SK-N-SH treated with all-trans-retinoic acid at 6 μM for 48 hours (cell line): Measurements from ENCODE around the gene TRAPPC4.
"Not testable (repeated sequence)": the region's sequence is repeated elsewhere in the genome, so short reads cannot be mapped to it uniquely, and the experiment has no call there.

Source experiments
- ATAC-seq: fragments of 200-7000 bp; cut with Tn5 transposase; 3 replicates; pipeline ENCODE4 v1.9.1; 2020; ENCODE audit warnings: mild to moderate bottlenecking, moderate library complexity
- CSDC2 ChIP-seq: fragments of 250-450 bp; sonication (Bioruptor Pico); IDR thresholded peaks from 2 replicates; pipeline ENCODE4 v1.5.0; 2020; ENCODE audit warnings: mild to moderate bottlenecking, moderate library complexity
- ESRRG ChIP-seq: fragments of 250-450 bp; sonication (Bioruptor Pico); IDR thresholded peaks from 2 replicates; pipeline ENCODE4 v1.6.1; 2021; ENCODE audit warnings: mild to moderate bottlenecking
- GLIS3 ChIP-seq: fragments of 250-450 bp; sonication (Bioruptor Pico); IDR thresholded peaks from 2 replicates; pipeline ENCODE4 v1.5.0; 2020; ENCODE audit warnings: mild to moderate bottlenecking, moderate library complexity
- ISL1 ChIP-seq: fragments of 250-450 bp; sonication (Bioruptor Pico); IDR thresholded peaks from 2 replicates; pipeline ENCODE4 v2.1.2; 2022; ENCODE audit warnings: mild to moderate bottlenecking, moderate library complexity
- OSR1 ChIP-seq: fragments of 250-450 bp; sonication (Bioruptor Pico); IDR thresholded peaks from 2 replicates; pipeline ENCODE4 v1.8.0; 2022; ENCODE audit warnings: moderate library complexity, mild to moderate bottlenecking, inconsistent platforms
- PPARA ChIP-seq: fragments of 250-450 bp; sonication (Bioruptor Pico); IDR thresholded peaks from 2 replicates; pipeline ENCODE4 v1.5.0; 2020; ENCODE audit warnings: mild to moderate bottlenecking, borderline replicate concordance
- RARB ChIP-seq: fragments of 250-450 bp; sonication (Bioruptor Pico); IDR thresholded peaks from 2 replicates; pipeline ENCODE4 v1.8.0; 2021; ENCODE audit warnings: mild to moderate bottlenecking, moderate library complexity
- SNAI2 ChIP-seq: fragments of 250-450 bp; sonication (Bioruptor Pico); IDR thresholded peaks from 2 replicates; pipeline ENCODE4 v1.5.0; 2020; ENCODE audit warnings: mild to moderate bottlenecking, moderate library complexity
- TCF4 ChIP-seq: fragments of 250-450 bp; sonication (Bioruptor Pico); IDR thresholded peaks from 2 replicates; pipeline ENCODE4 v1.8.0; 2021; ENCODE audit warnings: mild to moderate bottlenecking, moderate library complexity, borderline replicate concordance
- TOX ChIP-seq: fragments of 250-450 bp; sonication (Bioruptor Pico); IDR thresholded peaks from 2 replicates; pipeline ENCODE4 v1.8.0; 2021; ENCODE audit warnings: mild to moderate bottlenecking, moderate library complexity, borderline replicate concordance
- ZC3H10 ChIP-seq: fragments of 250-450 bp; sonication (Bioruptor Pico); IDR thresholded peaks from 2 replicates; pipeline ENCODE4 v1.5.1; 2021; ENCODE audit warnings: mild to moderate bottlenecking, moderate library complexity
- ZFP3 ChIP-seq: fragments of 250-450 bp; sonication (Bioruptor Pico); IDR thresholded peaks from 2 replicates; pipeline ENCODE4 v1.5.0; 2020; ENCODE audit warnings: mild to moderate bottlenecking, moderate library complexity
- ZFP30 ChIP-seq: fragments of 450-650 bp; formaldehyde crosslinking; IDR thresholded peaks from 2 replicates; pipeline ENCODE4 v1.5.0; 2022; ENCODE audit warnings: mild to moderate bottlenecking, moderate library complexity
- ZNF565 ChIP-seq: fragments of 450-650 bp; formaldehyde crosslinking; conservative IDR thresholded peaks from 2 replicates; pipeline ENCODE4 v1.5.0; 2020; ENCODE audit warnings: low read depth, mild to moderate bottlenecking, moderate library complexity
- ZNF70 ChIP-seq: fragments of 450-650 bp; formaldehyde crosslinking; IDR thresholded peaks from 2 replicates; pipeline ENCODE4 v1.5.0; 2020; ENCODE audit warnings: mild to moderate bottlenecking, moderate library complexity
- ZNF8 ChIP-seq: fragments of 450-650 bp; formaldehyde crosslinking; IDR thresholded peaks from 2 replicates; pipeline ENCODE4 v1.5.0; 2020; ENCODE audit warnings: mild to moderate bottlenecking, moderate library complexity
- TF ChIP-seq, protein P1 (sequence below): fragments of 250-450 bp; sonication (Bioruptor Pico); IDR thresholded peaks from 2 replicates; pipeline ENCODE4 v1.5.0; 2020; ENCODE audit warnings: mild to moderate bottlenecking, moderate library complexity
- TF ChIP-seq, protein P2 (sequence below): fragments of 250-450 bp; sonication (Bioruptor Pico); IDR thresholded peaks from 2 replicates; pipeline ENCODE4 v1.8.0; 2020; ENCODE audit warnings: mild to moderate bottlenecking, moderate library complexity, borderline replicate concordance
- TF ChIP-seq, protein P3 (sequence below): fragments of 250-450 bp; sonication (Bioruptor Pico); IDR thresholded peaks from 2 replicates; pipeline ENCODE4 v1.8.0; 2021; ENCODE audit warnings: low read depth, mild to moderate bottlenecking, moderate library complexity, borderline replicate concordance
- TF ChIP-seq, protein P4 (sequence below): fragments of 250-450 bp; sonication (Bioruptor Pico); IDR thresholded peaks from 2 replicates; pipeline ENCODE4 v1.5.1; 2020; ENCODE audit warnings: low read depth, mild to moderate bottlenecking, moderate library complexity

The TRAPPC4 gene

DNA sequence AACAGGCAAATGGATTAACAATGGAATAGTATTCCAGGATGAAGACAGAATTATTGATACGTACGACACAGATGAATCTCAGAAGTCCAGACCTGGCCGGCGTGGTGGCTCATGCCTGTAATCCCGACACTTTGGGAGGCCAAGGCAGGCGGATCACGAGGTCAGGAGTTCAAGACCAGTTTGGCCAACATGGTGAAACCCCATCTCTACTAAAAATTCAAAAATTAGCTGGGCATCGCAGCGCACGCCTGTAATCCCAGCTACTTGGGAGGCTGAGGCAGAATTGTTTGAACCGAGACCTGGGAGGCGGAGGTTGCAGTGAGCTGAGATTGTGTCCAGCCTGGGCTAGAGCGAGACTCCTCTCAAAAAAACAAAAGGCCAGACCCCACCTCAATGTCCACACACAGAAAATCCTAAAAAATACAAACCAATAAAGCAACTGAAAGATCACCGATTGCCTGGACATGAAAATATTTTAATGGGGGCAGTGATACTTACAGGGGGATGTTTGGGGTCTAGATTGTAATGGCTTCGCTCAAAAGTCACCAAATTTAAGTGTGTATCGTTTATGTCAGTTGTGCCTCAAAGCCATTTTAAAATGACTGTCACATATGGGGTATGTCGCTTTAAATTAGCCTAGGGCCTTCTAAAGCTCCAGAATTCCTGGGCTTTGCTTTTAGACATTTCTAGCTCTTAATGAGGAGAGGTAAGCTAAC lies 4.2 kb upstream of the TRAPPC4 start:
- ATAC-seq: no peak
- TF ChIP-seq, protein P1, sequence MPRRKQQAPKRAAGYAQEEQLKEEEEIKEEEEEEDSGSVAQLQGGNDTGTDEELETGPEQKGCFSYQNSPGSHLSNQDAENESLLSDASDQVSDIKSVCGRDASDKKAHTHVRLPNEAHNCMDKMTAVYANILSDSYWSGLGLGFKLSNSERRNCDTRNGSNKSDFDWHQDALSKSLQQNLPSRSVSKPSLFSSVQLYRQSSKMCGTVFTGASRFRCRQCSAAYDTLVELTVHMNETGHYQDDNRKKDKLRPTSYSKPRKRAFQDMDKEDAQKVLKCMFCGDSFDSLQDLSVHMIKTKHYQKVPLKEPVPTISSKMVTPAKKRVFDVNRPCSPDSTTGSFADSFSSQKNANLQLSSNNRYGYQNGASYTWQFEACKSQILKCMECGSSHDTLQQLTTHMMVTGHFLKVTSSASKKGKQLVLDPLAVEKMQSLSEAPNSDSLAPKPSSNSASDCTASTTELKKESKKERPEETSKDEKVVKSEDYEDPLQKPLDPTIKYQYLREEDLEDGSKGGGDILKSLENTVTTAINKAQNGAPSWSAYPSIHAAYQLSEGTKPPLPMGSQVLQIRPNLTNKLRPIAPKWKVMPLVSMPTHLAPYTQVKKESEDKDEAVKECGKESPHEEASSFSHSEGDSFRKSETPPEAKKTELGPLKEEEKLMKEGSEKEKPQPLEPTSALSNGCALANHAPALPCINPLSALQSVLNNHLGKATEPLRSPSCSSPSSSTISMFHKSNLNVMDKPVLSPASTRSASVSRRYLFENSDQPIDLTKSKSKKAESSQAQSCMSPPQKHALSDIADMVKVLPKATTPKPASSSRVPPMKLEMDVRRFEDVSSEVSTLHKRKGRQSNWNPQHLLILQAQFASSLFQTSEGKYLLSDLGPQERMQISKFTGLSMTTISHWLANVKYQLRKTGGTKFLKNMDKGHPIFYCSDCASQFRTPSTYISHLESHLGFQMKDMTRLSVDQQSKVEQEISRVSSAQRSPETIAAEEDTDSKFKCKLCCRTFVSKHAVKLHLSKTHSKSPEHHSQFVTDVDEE (CRISPR knock-in tag): no peak
- no peak for TF ChIP-seq PPARA (CRISPR knock-in tag)
- TF ChIP-seq RARB (CRISPR knock-in tag): no peak
- TF ChIP-seq CSDC2 (CRISPR knock-in tag): no peak
- TF ChIP-seq SNAI2 (CRISPR knock-in tag): no peak

DNA sequence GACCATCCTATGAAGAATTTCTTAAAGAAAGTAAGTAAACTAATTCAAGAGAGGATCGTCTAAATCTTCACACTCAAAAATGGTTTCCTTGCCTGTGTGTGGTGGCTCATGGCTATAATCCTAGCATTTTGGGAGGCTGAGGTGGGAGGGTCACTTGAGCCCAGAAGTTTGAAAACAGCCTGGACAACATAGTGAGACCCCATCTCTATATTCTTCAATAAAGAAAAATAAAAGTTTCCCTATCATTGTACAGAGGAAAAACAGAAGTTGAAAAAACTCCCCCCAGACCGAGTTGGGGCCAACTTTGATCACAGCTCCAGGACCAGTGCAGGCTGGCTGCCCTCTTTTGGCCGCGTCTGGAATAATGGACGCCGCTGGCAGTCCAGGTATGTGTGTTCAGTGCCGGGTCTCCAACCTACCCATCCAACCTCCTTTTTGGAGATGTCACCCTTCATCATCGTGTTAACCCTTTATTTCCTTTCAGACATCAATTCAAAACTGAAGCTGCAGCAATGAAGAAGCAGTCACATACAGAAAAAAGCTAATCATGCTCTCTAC lies 3.4 kb upstream of the TRAPPC4 start:
- no peak for ATAC-seq
- no peak for TF ChIP-seq ZNF8 (CRISPR knock-in tag)
- no peak for TF ChIP-seq CSDC2 (CRISPR knock-in tag)
- TF ChIP-seq GLIS3 (CRISPR knock-in tag): no peak
- TF ChIP-seq, protein P2, sequence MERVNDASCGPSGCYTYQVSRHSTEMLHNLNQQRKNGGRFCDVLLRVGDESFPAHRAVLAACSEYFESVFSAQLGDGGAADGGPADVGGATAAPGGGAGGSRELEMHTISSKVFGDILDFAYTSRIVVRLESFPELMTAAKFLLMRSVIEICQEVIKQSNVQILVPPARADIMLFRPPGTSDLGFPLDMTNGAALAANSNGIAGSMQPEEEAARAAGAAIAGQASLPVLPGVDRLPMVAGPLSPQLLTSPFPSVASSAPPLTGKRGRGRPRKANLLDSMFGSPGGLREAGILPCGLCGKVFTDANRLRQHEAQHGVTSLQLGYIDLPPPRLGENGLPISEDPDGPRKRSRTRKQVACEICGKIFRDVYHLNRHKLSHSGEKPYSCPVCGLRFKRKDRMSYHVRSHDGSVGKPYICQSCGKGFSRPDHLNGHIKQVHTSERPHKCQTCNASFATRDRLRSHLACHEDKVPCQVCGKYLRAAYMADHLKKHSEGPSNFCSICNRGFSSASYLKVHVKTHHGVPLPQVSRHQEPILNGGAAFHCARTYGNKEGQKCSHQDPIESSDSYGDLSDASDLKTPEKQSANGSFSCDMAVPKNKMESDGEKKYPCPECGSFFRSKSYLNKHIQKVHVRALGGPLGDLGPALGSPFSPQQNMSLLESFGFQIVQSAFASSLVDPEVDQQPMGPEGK (CRISPR knock-in tag): 0 out of 2 replicates have a peak, but pooled peaks have one; percentile 10

DNA sequence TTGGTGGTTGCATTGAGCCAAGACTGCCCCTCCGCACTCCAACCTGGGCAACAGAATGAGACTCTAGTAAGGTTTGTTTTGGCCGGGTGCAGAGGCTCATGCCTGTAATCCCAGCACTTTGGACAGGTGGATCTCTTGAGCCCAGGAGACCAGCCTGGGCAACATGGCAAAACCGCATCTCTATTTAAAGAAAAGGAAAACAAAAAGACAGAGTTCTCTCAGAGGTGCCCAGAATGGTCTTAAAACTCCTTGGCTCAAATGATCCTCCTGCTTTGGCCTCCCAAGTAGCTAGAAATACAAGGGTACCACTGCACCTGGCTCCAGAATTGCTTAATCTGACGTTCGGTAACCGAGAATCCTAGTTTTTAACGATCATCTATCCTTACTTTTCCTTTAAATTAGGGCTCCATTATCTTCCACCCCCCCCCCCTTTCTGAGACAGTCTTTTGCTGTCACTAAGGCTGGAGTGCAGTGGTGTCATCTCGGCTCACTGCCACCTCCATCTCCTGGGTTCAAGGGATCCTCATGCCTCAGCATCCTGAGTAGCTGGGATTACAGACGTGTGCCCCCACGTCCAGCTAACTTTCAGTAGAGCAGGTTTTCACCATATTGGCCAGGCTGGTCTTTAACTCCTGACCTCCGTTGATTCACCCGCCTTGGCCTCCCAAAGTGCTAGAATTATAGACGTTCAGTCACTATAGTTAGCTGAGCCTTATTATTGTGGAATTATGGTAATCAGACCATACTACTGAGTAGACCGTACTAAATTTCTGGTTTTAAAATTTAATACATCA lies 2.2 kb upstream of the TRAPPC4 start:
- no peak for ATAC-seq
- no peak for TF ChIP-seq ISL1
- TF ChIP-seq ESRRG: no peak
- TF ChIP-seq PPARA (CRISPR knock-in tag): no peak
- TF ChIP-seq, protein P3, sequence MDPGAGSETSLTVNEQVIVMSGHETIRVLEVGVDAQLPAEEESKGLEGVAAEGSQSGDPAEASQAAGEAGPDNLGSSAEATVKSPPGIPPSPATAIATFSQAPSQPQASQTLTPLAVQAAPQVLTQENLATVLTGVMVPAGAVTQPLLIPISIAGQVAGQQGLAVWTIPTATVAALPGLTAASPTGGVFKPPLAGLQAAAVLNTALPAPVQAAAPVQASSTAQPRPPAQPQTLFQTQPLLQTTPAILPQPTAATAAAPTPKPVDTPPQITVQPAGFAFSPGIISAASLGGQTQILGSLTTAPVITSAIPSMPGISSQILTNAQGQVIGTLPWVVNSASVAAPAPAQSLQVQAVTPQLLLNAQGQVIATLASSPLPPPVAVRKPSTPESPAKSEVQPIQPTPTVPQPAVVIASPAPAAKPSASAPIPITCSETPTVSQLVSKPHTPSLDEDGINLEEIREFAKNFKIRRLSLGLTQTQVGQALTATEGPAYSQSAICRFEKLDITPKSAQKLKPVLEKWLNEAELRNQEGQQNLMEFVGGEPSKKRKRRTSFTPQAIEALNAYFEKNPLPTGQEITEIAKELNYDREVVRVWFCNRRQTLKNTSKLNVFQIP (CRISPR knock-in tag): no peak
- TF ChIP-seq RARB (CRISPR knock-in tag): no peak
- no peak for TF ChIP-seq ZNF8 (CRISPR knock-in tag)
- TF ChIP-seq, protein P4, sequence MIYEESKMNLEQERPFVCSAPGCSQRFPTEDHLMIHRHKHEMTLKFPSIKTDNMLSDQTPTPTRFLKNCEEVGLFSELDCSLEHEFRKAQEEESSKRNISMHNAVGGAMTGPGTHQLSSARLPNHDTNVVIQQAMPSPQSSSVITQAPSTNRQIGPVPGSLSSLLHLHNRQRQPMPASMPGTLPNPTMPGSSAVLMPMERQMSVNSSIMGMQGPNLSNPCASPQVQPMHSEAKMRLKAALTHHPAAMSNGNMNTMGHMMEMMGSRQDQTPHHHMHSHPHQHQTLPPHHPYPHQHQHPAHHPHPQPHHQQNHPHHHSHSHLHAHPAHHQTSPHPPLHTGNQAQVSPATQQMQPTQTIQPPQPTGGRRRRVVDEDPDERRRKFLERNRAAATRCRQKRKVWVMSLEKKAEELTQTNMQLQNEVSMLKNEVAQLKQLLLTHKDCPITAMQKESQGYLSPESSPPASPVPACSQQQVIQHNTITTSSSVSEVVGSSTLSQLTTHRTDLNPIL (CRISPR knock-in tag): no peak
- TF ChIP-seq ZNF565 (CRISPR knock-in tag): no peak
- no peak for TF ChIP-seq ZC3H10
- no peak for TF ChIP-seq ZNF70 (CRISPR knock-in tag)
- TF ChIP-seq, protein P1 (CRISPR knock-in tag): no peak
- TF ChIP-seq TCF4 (CRISPR knock-in tag): no peak
- TF ChIP-seq ZFP3 (CRISPR knock-in tag): no peak
- TF ChIP-seq TOX (CRISPR knock-in tag): no peak
- TF ChIP-seq OSR1 (CRISPR knock-in tag): no peak
- no peak for TF ChIP-seq ZFP30 (CRISPR knock-in tag)
- no peak for TF ChIP-seq SNAI2 (CRISPR knock-in tag)
- TF ChIP-seq, protein P2 (CRISPR knock-in tag): no peak

DNA sequence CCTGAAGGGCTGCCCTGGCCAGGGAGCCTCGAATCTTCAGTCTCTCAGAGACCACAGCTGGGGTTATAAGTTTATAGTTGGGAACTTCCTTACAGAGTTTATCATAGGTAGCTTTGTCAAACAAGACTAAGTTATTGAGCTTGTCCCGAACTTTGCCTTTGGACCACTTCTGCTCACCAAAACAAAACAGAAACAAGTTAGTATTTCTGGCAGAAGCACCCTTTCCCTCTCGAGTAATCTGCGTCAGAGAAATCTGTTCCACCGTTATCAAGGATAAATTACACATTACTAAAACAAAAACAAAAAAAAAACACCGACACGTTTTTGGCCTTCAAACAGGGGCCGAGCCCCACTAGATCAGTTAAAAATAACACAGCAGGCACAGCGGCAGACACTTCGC lies 1.2 kb upstream of the TRAPPC4 start:
- ATAC-seq: not testable (repeated sequence)
